D721Med (cell line): ENCODE measurements around the gene KISS1R.
"Not testable (repeated sequence)": the region's sequence is repeated elsewhere in the genome, so short reads cannot be mapped to it uniquely, and the experiment has no call there.

Source experiments
- DNase-seq: peaks from one replicate; pipeline ENCODE4 v3.0.0; 2011; ENCODE audit warnings: low spot score; ENCODE audit not compliant: insufficient read length
- FAIRE-seq: peaks from 2 replicates; lab custom pipeline; 2011; peaks lifted over from hg19 to GRCh38; lab: Jason Lieb, UNC
- CTCF ChIP-seq: IDR thresholded peaks from 2 replicates; pipeline ENCODE4 v1.5.1; 2012; ENCODE audit warnings: mild to moderate bottlenecking, control low read depth; ENCODE audit not compliant: insufficient read depth; ENCODE audit errors: missing control alignments

KISS1R gene

GRCh38 chr19:954672-955494 lies 37.8 kb downstream of the KISS1R start:
- DNase-seq: no peak
- TF ChIP-seq CTCF: no peak
- FAIRE-seq: no peak

- no peak for TF ChIP-seq CTCF
- FAIRE-seq (no peak), DNase-seq (no peak)
Measured at GRCh38 chr19:955803-956765, 39.0 kb downstream of the KISS1R start.

DNA sequence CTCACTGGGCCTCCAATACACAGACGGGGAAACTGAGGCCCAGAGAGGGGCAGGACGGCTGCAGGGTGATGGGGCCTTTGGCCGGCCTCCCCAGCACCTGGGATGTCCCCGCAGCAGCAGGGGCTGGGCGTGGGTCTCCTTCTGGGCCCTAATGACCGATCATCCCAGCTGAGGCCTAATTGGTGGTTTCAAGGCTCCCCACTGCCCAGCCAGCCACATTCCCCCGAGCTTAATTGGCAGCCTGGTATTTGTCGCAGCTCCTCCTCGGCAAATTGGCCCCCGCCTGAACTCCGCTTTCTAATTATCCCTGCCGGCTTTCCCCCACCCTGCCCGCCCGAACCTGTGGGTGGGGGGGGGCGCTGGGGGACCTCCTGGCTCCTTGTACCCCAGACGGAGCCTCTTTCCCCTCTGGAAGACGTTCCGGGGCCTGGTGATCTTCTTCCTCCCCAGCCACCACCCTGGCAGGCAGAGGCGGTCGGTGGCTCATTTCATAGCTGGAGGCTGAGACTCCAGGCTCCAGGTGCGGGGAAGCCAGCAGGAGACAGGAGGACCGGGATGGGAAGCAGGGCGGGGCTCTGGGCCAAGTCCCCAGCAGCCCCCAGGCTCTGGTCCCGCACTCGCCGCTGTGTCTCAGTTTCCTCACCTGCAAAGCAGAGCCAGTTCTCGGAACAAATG lies 39.8 kb downstream of the KISS1R start:
- FAIRE-seq (no peak), DNase-seq (no peak)
- no peak for TF ChIP-seq CTCF

- DNase-seq: not testable (repeated sequence)
Measured at GRCh38 chr19:957578-957977, 40.4 kb downstream of the KISS1R start.

DNA sequence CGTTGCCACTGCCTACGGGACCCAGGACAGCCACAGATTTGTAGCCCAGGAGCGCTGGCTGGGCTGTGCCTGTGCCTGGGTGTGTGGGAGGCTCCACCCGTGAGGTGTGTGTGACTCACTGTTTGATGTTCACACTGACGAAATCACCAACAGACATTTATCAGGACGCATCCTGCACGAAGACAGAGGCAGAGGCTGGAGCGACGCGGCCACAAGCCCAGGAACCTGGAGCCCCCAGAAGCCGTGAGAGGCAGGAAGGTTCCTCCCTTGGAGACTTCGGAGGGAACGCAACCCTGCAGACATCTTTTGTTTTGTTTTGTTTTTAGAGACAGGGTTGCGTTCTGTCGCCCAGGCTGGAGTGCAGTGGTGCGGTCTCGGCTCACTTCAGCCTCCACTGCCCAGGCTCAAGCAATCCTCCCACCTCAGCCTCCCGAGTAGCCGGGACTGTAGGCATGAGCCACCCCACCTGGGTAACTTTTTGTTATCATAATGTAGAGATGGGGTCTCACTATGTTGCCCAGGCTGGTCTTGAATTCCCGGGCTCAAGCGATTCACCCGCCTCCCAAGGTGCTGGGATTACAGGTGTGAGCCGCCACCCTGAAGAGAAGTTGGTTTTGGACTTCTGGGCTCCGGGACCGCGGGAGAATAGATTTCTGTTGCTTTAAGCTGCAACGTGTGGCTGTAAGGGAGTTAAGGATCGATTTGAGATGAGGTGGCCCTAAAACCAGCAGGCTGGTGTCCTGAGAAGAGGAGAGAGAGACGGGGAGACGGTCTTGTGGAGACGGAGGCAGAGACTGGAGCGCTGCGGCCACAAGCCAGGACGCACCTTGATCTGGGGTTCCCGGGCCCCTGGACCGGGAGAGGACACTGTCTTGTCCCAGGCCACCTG lies 42.1 kb downstream of the KISS1R start:
- DNase-seq (no peak), FAIRE-seq (no peak)
- TF ChIP-seq CTCF: no peak

More at GRCh38 chr19:957578-957977, 40.4 kb downstream of the KISS1R start:
- not testable (repeated sequence) for FAIRE-seq

DNA sequence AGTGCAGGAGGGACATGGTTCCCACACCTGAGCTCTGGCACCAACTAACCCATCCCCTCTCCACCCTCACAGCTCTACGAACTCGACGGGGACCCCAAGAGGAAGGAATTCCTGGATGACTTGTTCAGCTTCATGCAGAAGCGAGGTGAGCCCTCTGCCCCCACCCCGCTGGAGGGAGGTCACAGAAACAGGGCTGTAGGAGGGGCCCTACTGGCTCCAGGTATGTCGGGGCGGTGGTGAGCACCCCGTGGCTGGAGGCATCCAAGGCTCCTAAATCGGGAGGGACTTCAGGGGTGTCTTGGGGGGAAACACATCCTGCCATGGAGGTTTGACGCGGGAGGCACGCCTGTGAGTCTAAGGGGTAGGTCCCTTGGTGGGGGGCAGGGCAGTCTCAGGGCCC lies 42.9 kb downstream of the KISS1R start:
- no peak for TF ChIP-seq CTCF
- no peak for DNase-seq
- FAIRE-seq: no peak
